Measurements from ENCODE around the gene RHOD. TPM values are rescaled to one million over a fixed set of nuclear protein-coding genes. Genes with fewer than 3 reads are reported as not detected.

RHOD gene
- polyA plus RNA-seq, 1 donor (not counting 4 experiments of a cell fraction or from before 2014, with no cell fraction given), result 119 TPM

- no peak for FAIRE-seq
- H2AFZ ChIP-seq (ENCODE audit: control insufficient read depth, low read length), result no peak overlapping the region
Observed at GRCh38 chr11:67054346-67054835, 2.3 kb upstream of the RHOD start.

GRCh38 chr11:67054836-67055523, 1.7 kb upstream of the RHOD start:
- Histone ChIP-seq H3K9ac (ENCODE audit: control insufficient read depth, extremely low read depth, insufficient read depth, low read length) (peak overlapping the region; percentile 81), H3K9me1 (ENCODE audit: control insufficient read depth, extremely low read depth, insufficient read depth, low read length) (no peaks in the 10 kb centered on the region), H4K20me1 (ENCODE audit: control insufficient read depth, extremely low read depth, insufficient read depth, low read length) (no peaks in the 10 kb centered on the region), H3K79me2 (ENCODE audit: control insufficient read depth, insufficient read depth, low read length) (peaks cover 30% of the 10 kb centered on the region), H3K27ac (ENCODE audit: control insufficient read depth, insufficient read depth, low read length) (peak overlapping the region; percentile 99), H3K4me2 (ENCODE audit: control insufficient read depth, extremely low read depth, insufficient read depth, low read depth, low read length) (peak overlapping the region; percentile 74), H3K4me3 (ENCODE audit: control insufficient read depth in 2 of 3, extremely low read depth in 1 of 3, insufficient read depth in 2 of 3, low read depth in 1 of 3, low read length in 3 of 3) (peak overlapping the region; percentile 6 to 75 (median 15)), H3K9me3 (ENCODE audit: control insufficient read depth, low read depth, low read length) (no peaks in the 10 kb centered on the region), H3K36me3 (ENCODE audit: control insufficient read depth in 2 of 2, extremely low read depth in 1 of 2, insufficient read depth in 2 of 2, low read length in 2 of 2) (peaks cover 0 to 5% of the 10 kb centered on the region in 2 experiments), H2AFZ (ENCODE audit: control insufficient read depth, low read length) (peak overlapping the region; percentile 46), H3K27me3 (ENCODE audit: control insufficient read depth, extremely low read depth, insufficient read depth, low read length) (no peaks in the 10 kb centered on the region), H3K4me1 (ENCODE audit: control insufficient read depth, extremely low read depth, insufficient read depth, low read length) (peaks cover 48% of the 10 kb centered on the region)
- peak; percentile 76 for FAIRE-seq
- peak; percentile 82 for DNase-seq (ENCODE audit: low read depth, low spot score)
- dilution Hi-C loops (cut with MboI; ENCODE audit: extremely low pct_ligation_motif_present, low sequenced_read_pairs), result no loop called here
- TF ChIP-seq CTCF (optimal IDR thresholded peaks at IDR 0.05 in 1 of 3, IDR thresholded peaks at IDR 0.05 in 1 of 3, conservative IDR thresholded peaks at IDR 0.05 in 1 of 3; ENCODE audit: extremely low read depth in 1 of 3, insufficient read depth in 2 of 3, low read length in 3 of 3) (no peak), EZH2 (IDR thresholded peaks at IDR 0.05; ENCODE audit: low read length) (no peak)

More at GRCh38 chr11:67054346-67054835, 2.3 kb upstream of the RHOD start:
- peak overlapping the region; percentile 57 for H3K9ac ChIP-seq (ENCODE audit: control insufficient read depth, extremely low read depth, insufficient read depth, low read length)
- peak overlapping the region; percentile 17 for H3K4me2 ChIP-seq (ENCODE audit: control insufficient read depth, extremely low read depth, insufficient read depth, low read depth, low read length)
- H3K27me3 ChIP-seq (ENCODE audit: control insufficient read depth, extremely low read depth, insufficient read depth, low read length), result no peaks in the 10 kb centered on the region
- TF ChIP-seq CTCF (optimal IDR thresholded peaks at IDR 0.05 in 1 of 3, IDR thresholded peaks at IDR 0.05 in 1 of 3, conservative IDR thresholded peaks at IDR 0.05 in 1 of 3; ENCODE audit: extremely low read depth in 1 of 3, insufficient read depth in 2 of 3, low read length in 3 of 3) (no peak), EZH2 (IDR thresholded peaks at IDR 0.05; ENCODE audit: low read length) (no peak)
- H3K79me2 ChIP-seq (ENCODE audit: control insufficient read depth, insufficient read depth, low read length), result peaks cover 24% of the 10 kb centered on the region
- DNase-seq (ENCODE audit: low read depth, low spot score), result no peak
- H3K4me3 ChIP-seq (ENCODE audit: control insufficient read depth in 2 of 3, extremely low read depth in 1 of 3, insufficient read depth in 2 of 3, low read depth in 1 of 3, low read length in 3 of 3), result no peak overlapping the region
- peak overlapping the region; percentile 99 for H3K27ac ChIP-seq (ENCODE audit: control insufficient read depth, insufficient read depth, low read length)
- H3K9me3 ChIP-seq (ENCODE audit: control insufficient read depth, low read depth, low read length), result no peaks in the 10 kb centered on the region
- dilution Hi-C loops (cut with MboI; ENCODE audit: extremely low pct_ligation_motif_present, low sequenced_read_pairs), result no loop called here
- no peaks in the 10 kb centered on the region for H4K20me1 ChIP-seq (ENCODE audit: control insufficient read depth, extremely low read depth, insufficient read depth, low read length)
- no peaks in the 10 kb centered on the region for H3K9me1 ChIP-seq (ENCODE audit: control insufficient read depth, extremely low read depth, insufficient read depth, low read length)
- H3K36me3 ChIP-seq (ENCODE audit: control insufficient read depth in 2 of 2, extremely low read depth in 1 of 2, insufficient read depth in 2 of 2, low read length in 2 of 2), result peaks cover 0 to 2% of the 10 kb centered on the region in 2 experiments
- peaks cover 42% of the 10 kb centered on the region for H3K4me1 ChIP-seq (ENCODE audit: control insufficient read depth, extremely low read depth, insufficient read depth, low read length)

Data from keratinocyte (primary cell).